Mammary epithelial cell (primary cell): ENCODE results near the gene IGSF23.

Experiments used
- EZH2 ChIP-seq: IDR thresholded peaks from 2 replicates; pipeline ENCODE4 v1.6.1; 2012; ENCODE audit warnings: low read length, inconsistent platforms, borderline replicate concordance
- TF ChIP-seq, protein P1 (sequence below), 2 donors: IDR thresholded peaks in 1 of 2; conservative IDR thresholded peaks in 1 of 2; 2 replicates each; pipeline ENCODE4 v1.5.1; 2011 to 2012; ENCODE audit warnings: inconsistent platforms in 2 of 2, low read length in 2 of 2, mild to moderate bottlenecking in 2 of 2, control low read depth in 1 of 2, low read depth in 1 of 2; ENCODE audit not compliant: insufficient read depth in 1 of 2; ENCODE audit errors: extremely low read depth in 1 of 2

DNA sequence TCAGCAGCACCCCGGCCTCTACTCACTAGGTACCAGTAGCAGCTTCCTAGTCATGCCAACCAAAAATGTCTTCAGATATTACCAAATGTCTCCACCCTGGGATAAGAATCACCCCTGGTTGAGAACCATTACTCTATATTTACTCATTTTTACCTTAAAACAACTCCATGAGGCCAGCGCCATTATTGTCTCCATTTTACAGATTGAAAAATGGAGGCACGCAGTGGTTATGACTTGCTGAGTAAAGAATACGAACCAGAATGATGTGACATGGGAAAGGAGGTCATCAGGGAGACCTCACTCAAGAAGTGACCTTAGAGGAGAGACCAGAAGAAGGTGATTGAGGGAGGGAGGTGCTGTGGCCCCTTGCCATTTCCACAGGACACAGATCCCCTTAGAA, 60.1 kb downstream of the IGSF23 start:
- TF ChIP-seq, protein P1, sequence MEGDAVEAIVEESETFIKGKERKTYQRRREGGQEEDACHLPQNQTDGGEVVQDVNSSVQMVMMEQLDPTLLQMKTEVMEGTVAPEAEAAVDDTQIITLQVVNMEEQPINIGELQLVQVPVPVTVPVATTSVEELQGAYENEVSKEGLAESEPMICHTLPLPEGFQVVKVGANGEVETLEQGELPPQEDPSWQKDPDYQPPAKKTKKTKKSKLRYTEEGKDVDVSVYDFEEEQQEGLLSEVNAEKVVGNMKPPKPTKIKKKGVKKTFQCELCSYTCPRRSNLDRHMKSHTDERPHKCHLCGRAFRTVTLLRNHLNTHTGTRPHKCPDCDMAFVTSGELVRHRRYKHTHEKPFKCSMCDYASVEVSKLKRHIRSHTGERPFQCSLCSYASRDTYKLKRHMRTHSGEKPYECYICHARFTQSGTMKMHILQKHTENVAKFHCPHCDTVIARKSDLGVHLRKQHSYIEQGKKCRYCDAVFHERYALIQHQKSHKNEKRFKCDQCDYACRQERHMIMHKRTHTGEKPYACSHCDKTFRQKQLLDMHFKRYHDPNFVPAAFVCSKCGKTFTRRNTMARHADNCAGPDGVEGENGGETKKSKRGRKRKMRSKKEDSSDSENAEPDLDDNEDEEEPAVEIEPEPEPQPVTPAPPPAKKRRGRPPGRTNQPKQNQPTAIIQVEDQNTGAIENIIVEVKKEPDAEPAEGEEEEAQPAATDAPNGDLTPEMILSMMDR (conservative IDR thresholded peaks at IDR 0.05 in 1 of 2, IDR thresholded peaks at IDR 0.05 in 1 of 2; ENCODE audit: extremely low read depth in 1 of 2, insufficient read depth in 1 of 2, low read depth in 1 of 2, low read length in 2 of 2) = no peak
- TF ChIP-seq EZH2 = no peak
